H1 (cell line): ENCODE data around the gene FAM177B. TPM values are rescaled to one million over a fixed set of nuclear protein-coding genes. Genes with fewer than 3 reads are reported as not detected.

Experiments
- CTBP2 ChIP-seq: IDR thresholded peaks from 2 replicates; pipeline ENCODE4 v1.7.0; 2011; ENCODE audit warnings: borderline replicate concordance, mild to moderate bottlenecking, moderate library complexity, mixed read lengths, low read length; ENCODE audit not compliant: insufficient read depth, insufficient read length
- GABPA ChIP-seq: IDR thresholded peaks from 2 replicates; pipeline ENCODE4 v1.6.1; 2011; ENCODE audit warnings: mild to moderate bottlenecking, low read length, moderate library complexity, borderline replicate concordance; ENCODE audit not compliant: insufficient read depth
- JUN ChIP-seq: IDR thresholded peaks from 2 replicates; pipeline ENCODE4 v1.6.1; 2011; ENCODE audit warnings: low read depth, mild to moderate bottlenecking, improper control_type of control experiment, low read length
- NRF1 ChIP-seq: IDR thresholded peaks from 2 replicates; pipeline ENCODE4 v1.6.1; 2011; ENCODE audit warnings: mild to moderate bottlenecking, low read depth, low read length, improper control_type of control experiment
- RAD21 ChIP-seq, 2 experiments: IDR thresholded peaks in 1 of 2; conservative IDR thresholded peaks in 1 of 2; 2 replicates each; pipeline ENCODE4 v1.6.1; 2011; ENCODE audit warnings: low read depth in 2 of 2, low read length in 2 of 2, improper control_type of control experiment in 1 of 2, inconsistent platforms in 1 of 2, mild to moderate bottlenecking in 1 of 2, moderate library complexity in 1 of 2
- polyA plus RNA-seq, 7 experiments: library from polyadenylated mRNA; depleted of rRNA in 3 of 7; stranded (reverse) in 5 of 7; unstranded in 2 of 7; fragments of >200 nt in 5 of 7; fragments of 200-250 nt in 2 of 7; gene quantifications; 1 replicate in 5 of 7; 2 replicates in 1 of 7; 4 replicates in 1 of 7; pipeline versions ENCODE4 v1.2.1 to v1.2.3, GENCODE V29; 2011 to 2013; ENCODE audit warnings: missing spikeins in 2 of 7, mixed read lengths in 2 of 7
- total RNA-seq: library from RNA; stranded (reverse); fragmentation: NEBNext Ultra II Directional; extraction: Animal tissue kit (Norgen Biotek cat#: 25700); gene quantifications from 2 replicates; pipeline ENCODE4 v1.2.1, GENCODE V29; 2021

Gene FAM177B
- total and polyA plus RNA-seq, 2 of the 8 experiments (the other 6 are each of a cell fraction or from before 2014, with no cell fraction given), result 0.06 TPM; not detected in 1

- TF ChIP-seq RAD21 (IDR thresholded peaks at IDR 0.05 in 1 of 2, conservative IDR thresholded peaks at IDR 0.05 in 1 of 2; ENCODE audit: low read depth in 2 of 2, low read length in 2 of 2) (no peak), NRF1 (no peak), CTBP2 (no peak), JUN (no peak), GABPA (no peak)
- TF ChIP-seq, all 59 proteins: peak for 0
Observed at GRCh38 chr1:222697826-222698225, 39.2 kb upstream of the FAM177B start (continued).
